G401 (cell line): ENCODE measurements around the gene SERP1. TPM values are rescaled to one million over a fixed set of nuclear protein-coding genes. Genes with fewer than 3 reads are reported as not detected.

Experiments used
- DNase-seq: peaks from one replicate; pipeline ENCODE4 v3.0.0-alpha.2; 2015; ENCODE audit warnings: low spot score
- in situ Hi-C: cut with HindIII; loops from 2 replicates; pipeline ENCODE4 v1.10.0; 2016; ENCODE audit warnings: low sequenced_read_pairs, mixed read lengths
- total RNA-seq: library from RNA; depleted of rRNA; stranded (reverse); fragments of >200 nt; shearing (Covaris generic); gene quantifications from 2 replicates; pipeline ENCODE4 v1.2.3, GENCODE V29; 2014; rRNA removed

SERP1 gene
- 66.4 and 75.1 TPM in 2 replicates for total RNA-seq

DNA sequence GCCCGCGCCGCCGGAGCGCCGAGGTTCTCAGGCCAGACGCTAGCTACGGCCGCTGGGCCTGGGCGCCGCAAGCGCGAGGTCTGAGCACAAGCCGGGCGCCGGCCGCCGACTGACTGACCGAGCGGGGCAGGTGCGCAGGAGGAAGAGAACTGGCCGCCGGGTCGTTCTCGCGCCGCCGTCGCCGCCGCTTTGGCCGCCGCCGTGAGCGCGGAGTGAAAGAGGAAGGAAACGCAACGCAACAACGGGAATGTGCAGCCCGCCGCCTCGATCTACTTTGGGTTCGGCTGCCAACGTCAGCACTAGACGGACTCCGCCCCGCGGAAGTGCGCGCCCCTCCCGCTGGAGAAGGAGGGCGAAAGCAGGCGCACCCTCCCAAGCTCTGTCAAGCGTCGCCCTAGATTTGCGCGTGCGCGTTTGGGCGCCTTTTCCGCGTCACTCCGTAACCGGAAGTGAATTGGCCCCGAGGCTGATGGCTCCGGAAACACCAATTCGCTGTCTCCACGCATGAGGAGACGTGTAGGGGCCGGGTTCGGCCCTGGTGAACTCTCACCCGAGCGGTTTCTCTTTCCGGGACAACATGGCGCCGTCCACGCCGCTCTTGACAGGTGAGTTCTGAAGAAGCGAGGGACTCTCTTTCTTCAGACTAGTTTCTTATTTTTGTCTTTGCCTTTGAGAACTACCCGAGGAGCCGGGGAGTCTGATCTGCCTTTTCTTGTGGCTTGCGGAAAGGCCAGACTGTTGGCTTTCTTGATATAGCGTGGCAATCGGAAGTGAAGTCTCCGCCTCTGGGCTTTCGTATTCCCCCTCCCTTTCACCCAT is at the start of gene SERP1, which contains the start of gene EIF2A:
TSS of gene SERP1 (minus strand) at position 271 of the 819 bp plus-strand sequence. CDS start 361 bp downstream, outside the sequence.
TSS of gene EIF2A (plus strand) at position 562 of the 819 bp plus-strand sequence. CDS start at position 578, 16 bp downstream.
- peak; percentile 99 for DNase-seq
- in situ Hi-C loops = no loop called here

GRCh38 chr3:150594150-150594549 is 47.9 kb upstream of the SERP1 start:
- DNase-seq = no peak
- in situ Hi-C loops = no loop called here

GRCh38 chr3:150589759-150590158 is 43.5 kb upstream of the SERP1 start:
- in situ Hi-C loops = no loop called here
- no peak for DNase-seq

GRCh38 chr3:150588027-150588830 is 41.9 kb upstream of the SERP1 start:
- in situ Hi-C loops = no loop called here

DNA sequence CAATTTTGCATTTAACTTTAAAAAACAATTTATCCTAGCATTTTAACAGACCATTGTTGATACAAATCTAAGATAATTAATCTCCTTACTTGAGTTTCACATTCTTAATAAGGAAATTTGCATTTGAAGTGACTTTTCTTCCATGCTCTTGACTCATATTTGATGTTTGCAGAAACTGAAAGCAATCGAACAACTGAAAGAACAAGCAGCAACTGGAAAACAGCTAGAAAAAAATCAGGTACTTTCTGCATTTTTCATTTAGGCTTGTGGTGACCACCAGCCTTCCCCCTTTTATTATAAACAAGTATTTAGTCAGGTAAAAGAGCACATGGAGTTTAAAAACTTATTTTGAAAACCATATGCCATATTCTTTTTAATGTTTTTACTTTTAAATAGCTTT is 36.7 kb upstream of the SERP1 start:
- in situ Hi-C loops = no loop called here
- no peak for DNase-seq

More at GRCh38 chr3:150588027-150588830, 41.9 kb upstream of the SERP1 start:
- no peak for DNase-seq

DNA sequence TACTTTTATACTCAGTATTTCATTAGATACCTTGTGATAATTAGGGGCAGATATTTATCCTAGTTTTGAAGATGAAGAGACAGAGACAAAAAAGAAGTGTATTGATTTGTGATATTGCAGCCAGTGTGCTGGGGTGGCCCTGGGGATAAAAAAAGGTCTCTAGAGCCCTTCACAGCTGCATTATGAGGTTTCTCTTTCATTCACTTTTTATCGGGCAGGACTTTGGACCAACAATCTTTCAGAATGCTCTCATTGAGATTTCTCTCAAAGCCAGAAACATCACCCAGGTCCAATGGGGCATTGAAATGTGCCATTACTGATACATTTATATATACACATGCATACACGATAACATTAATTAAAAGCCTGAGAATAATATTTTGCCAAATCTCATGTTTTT is 36.3 kb upstream of the SERP1 start:
- no peak for DNase-seq
- in situ Hi-C loops = no loop called here

DNA sequence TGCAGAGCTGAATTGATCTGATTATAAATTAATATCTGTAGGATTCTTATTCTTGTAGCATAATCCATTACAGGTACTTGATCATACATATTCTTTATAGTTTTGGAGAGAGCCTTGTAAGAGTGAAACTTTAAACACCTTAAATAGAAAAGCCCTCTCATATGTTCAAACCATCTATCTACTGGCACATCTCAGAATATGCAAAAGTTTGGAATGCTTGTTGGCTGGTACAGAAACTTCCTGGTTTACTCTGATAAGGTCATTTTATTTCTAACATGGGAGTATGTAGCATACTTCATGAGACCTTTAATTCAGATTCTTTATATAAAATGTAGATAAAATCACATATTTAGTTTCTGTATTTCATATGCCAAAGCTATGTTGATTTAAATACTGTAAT is 34.9 kb upstream of the SERP1 start:
- in situ Hi-C loops = no loop called here
- DNase-seq = no peak

DNA sequence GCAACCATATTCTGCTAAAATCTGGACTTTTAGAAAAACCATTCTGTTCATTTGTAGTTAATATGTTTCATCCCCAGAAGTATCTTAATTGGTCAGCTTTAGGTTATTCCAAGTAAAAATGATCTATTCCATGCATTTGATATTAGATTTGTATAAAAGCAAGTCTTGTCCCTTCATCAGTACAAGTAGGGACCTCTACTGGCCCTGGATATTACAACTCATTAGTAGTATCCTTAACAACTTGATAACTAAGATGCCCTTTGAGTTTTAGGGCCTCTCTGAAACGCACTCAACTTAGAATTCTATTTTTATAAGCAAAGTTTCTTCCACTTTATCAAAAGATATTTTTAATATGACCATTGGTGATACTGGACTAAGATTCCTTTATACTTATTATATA is 31.6 kb upstream of the SERP1 start:
- DNase-seq = no peak
- in situ Hi-C loops = no loop called here

- no peak for DNase-seq
- in situ Hi-C loops = no loop called here
These were observed 21.0 kb upstream of the SERP1 start for GRCh38 chr3:150567328-150567727.

DNA sequence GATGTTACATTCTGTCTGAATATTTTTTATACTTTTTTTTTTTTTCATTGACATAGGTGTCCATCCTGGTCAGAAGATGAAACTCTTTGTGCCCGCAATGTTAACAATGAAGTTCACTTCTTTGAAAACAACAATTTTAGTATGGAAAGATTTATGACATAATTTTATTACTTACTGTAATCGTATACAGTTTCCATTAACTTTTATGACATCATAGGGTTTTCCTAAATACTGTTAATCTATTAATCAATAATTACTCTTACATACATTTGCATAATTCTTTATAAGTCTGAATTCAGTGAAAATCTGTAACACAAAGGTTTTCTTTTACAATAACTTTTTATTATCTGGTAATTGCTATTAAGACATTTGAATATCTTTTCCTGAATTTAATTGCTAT is 17.9 kb upstream of the SERP1 start:
- in situ Hi-C loops = no loop called here
- no peak for DNase-seq

- DNase-seq = no peak
- in situ Hi-C loops = no loop called here
These were observed 11.4 kb upstream of the SERP1 start for GRCh38 chr3:150557725-150558124.

DNA sequence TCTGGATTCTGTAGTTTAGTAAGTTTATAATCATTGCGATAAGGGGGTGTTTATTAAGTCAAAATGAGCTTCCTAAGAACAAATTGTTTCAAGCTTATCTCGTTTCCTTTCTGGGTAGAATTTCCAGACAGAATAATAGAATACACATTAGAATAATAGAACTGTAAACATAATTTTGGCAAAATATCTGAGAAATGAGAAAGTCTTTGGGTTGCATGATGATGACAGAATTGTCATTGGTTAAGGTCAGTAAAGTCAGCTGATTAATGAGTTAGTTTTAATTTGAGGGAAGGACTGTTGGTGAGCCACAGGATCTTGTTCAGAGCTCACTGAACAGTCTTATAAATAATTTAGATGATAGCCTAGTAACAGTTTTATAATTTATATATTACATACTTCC is 10.5 kb upstream of the SERP1 start:
- DNase-seq = no peak
- in situ Hi-C loops = no loop called here

DNA sequence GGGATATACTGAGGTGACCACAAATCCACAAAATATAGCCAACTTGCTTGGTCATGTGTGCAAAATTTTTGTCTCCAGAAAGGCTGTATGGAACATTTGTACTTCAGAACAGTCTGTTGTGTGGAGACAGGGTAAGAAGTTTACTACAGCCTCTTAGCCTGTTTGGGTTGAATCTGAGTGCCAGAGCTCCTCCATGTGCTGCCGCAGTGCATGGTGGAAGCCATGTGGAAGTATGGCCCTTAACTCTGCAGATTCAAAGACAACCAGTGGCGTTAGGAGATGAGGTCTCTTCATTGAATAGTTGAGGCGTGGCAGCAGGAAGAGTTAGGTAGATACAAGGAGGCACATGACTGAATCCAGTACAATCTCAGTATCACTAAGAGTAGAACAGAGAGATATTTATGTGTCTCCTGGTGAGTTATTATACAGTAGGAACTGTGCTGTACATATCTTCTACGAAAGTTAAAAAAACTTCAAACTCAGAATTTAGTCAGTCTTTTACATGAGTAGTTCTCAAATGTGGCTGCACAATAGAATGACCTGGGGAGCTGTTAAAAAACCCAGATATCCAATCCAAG is 9.7 kb upstream of the SERP1 start:
- no peak for DNase-seq
- in situ Hi-C loops = no loop called here

GRCh38 chr3:150547045-150547741 is 897 bp upstream of the SERP1 start:
- in situ Hi-C loops = no loop called here
- no peak for DNase-seq

DNA sequence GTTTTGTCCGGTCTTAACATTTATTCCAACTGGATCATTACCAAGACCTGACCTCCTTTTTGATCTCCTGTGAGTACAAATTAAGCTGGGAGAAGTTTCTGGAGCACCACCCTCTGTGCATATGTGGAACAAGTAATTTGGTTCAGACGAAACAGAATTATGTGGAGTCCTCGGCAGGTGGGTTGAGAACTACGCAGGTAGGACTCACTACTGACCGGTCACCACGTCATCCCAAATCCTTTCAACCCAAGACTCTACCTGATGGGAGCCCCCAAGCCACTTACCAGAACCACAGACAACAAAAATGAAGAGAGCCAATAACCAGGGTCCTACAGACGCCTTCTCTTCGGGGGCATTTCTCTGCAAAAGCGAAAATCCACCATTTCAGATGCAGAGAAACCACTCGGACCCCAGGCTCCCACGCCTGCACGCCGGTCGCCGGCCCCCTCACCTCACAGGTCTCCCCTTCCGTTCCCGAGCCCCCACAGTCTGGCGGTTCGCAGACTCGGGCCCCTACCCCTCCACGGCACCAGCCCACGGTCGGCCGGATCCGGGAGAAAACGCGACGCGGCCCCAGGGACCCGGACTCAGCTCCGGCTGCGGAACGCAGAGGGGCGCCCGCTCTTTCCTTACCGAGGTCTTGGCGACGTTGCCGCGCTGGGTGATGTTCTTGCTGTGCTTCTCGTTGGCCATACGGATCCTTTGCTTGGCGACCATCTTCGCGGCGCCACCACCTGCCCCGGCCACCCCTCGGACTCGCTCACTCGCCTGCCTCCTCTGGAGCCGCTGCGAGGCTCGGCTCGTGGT is 674 bp downstream of the SERP1 start:
- DNase-seq = peak; percentile 48
- in situ Hi-C loops = no loop called here

- peak; percentile 68 for DNase-seq
- in situ Hi-C loops = no loop called here
These were observed 1.6 kb downstream of the SERP1 start for GRCh38 chr3:150544726-150545125.

- in situ Hi-C loops = no loop called here
- DNase-seq = no peak
These were observed 2.3 kb downstream of the SERP1 start for GRCh38 chr3:150544041-150544440.

GRCh38 chr3:150543531-150543930 is 2.8 kb downstream of the SERP1 start:
- in situ Hi-C loops = no loop called here
- DNase-seq = no peak

DNA sequence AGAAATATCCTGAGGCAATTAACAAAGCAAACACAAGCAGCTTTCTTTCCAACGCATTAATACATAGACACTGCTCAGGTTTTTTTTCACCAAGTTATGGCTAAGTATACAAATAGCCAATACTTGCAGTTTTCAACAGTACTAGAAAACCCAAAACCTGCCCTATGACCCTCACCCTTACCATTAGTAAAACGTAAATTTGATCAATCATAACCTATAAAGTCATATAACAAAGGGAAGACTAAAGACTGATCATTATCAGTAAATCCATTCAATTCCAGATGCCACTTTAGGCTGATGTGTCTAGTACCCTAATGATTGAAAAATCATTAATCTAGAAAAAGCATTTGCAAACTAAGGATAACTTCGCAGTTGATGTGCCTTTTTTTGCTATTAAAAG is 3.2 kb downstream of the SERP1 start:
- in situ Hi-C loops = no loop called here
- DNase-seq = no peak
